Central memory CD8-positive, alpha-beta T cell (primary cell): ENCODE results near the gene ADAT3.
A peak's percentile ranks its signal among the peaks of the same experiment; 100 is the strongest.

Experiments
- ATAC-seq: fragments of 150-1000 bp; cut with Tn5 transposase; replicated peaks from 2 replicates; pipeline ENCODE4 v1.10.0; 2022; ENCODE audit warnings: mild to moderate bottlenecking, moderate FRiP score, moderate number of reproducible peaks; ENCODE audit not compliant: poor library complexity, severe bottlenecking; ENCODE audit errors: extremely low read depth
- DNase-seq, 2 donors: peaks; one replicate each; pipeline ENCODE4 v3.0.0; 2021; ENCODE audit warnings: low spot score in 2 of 2
- H3K27ac Mint-ChIP-seq: one replicate; pipeline ENCODE4 v1.8.0; 2022; ENCODE audit warnings: low read depth, mild to moderate bottlenecking, moderate library complexity, mixed read lengths
- H3K27me3 Mint-ChIP-seq: one replicate; pipeline ENCODE4 v1.8.0; 2022; ENCODE audit warnings: mixed read lengths
- H3K36me3 Mint-ChIP-seq: one replicate; pipeline ENCODE4 v1.8.0; 2022; ENCODE audit warnings: mild to moderate bottlenecking, moderate library complexity, mixed read lengths; ENCODE audit not compliant: insufficient read depth
- H3K4me1 Mint-ChIP-seq: one replicate; pipeline ENCODE4 v1.8.0; 2022; ENCODE audit warnings: mixed read lengths
- H3K4me3 Mint-ChIP-seq: one replicate; pipeline ENCODE4 v1.8.0; 2022; ENCODE audit warnings: mild to moderate bottlenecking, moderate library complexity, mixed read lengths
- H3K9me3 Mint-ChIP-seq: one replicate; pipeline ENCODE4 v1.8.0; 2022; ENCODE audit warnings: mixed read lengths

Gene ADAT3

DNA sequence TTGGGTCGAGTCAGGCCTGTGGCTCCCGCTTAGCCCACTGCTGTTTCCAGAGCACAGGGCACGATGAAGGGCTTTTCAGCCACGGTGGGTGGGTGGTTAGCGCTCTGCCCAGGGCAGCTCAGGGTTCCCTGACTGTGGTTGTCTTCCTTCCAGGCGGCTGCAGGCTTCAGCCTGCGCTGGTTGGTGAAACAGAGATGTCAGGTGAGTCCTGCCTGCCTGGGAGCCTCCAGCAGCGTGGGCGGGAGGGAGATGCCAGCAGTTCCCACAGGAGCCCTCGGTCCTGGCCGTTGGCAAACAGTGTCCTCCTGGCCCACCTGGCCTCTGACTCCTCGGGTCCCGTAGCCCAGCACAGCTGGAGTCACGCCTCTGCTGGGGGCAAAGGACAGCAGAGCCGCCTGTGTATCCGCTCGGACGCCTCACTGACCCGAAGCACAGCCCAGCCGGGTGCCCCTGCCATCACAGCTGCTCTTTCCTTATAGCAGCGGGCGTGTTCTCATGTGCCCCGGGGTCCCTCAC is 9.7 kb downstream of the ADAT3 start:
- no peak for DNase-seq
- Mint-ChIP-seq H3K27me3 (no peaks in the 10 kb centered on the region), H3K4me3 (no peak overlapping the region), H3K9me3 (no peaks in the 10 kb centered on the region), H3K4me1 (peaks cover 6% of the 10 kb centered on the region), H3K27ac (no peak overlapping the region), H3K36me3 (peaks cover 14% of the 10 kb centered on the region)
- ATAC-seq, result no peak

- H3K27ac Mint-ChIP-seq, result no peak overlapping the region
Measured at GRCh38 chr19:1917146-1917545, 11.9 kb downstream of the ADAT3 start.

DNA sequence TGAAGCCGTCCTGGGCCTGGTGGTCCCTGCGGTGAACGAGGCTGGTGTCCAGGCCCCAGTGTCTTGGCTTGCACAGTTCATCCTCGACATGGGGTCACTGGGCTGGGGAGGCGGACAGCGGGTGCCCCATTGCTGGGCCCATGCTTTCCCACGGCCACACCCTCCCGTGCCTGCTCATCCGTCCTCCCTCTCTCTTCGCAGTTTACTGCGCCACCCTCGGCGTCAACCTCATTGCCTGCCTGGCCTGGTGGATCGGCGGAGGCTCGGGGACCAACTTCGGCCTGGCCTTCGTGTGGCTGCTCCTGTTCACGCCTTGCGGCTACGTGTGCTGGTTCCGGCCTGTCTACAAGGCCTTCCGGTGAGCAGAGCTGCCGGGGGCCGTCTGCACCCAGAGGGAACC is 12.7 kb downstream of the ADAT3 start:
- Mint-ChIP-seq H3K9me3 (no peaks in the 10 kb centered on the region), H3K36me3 (peaks cover 19% of the 10 kb centered on the region), H3K27ac (no peak overlapping the region), H3K4me3 (no peak overlapping the region), H3K4me1 (no peaks in the 10 kb centered on the region), H3K27me3 (no peaks in the 10 kb centered on the region)
- no peak for DNase-seq
- no peak for ATAC-seq

More at GRCh38 chr19:1917146-1917545, 11.9 kb downstream of the ADAT3 start:
- DNase-seq (no peak), ATAC-seq (no peak)
- Mint-ChIP-seq H3K4me1 (no peaks in the 10 kb centered on the region), H3K36me3 (peaks cover 19% of the 10 kb centered on the region), H3K4me3 (no peak overlapping the region), H3K9me3 (no peaks in the 10 kb centered on the region), H3K27me3 (no peaks in the 10 kb centered on the region)

- DNase-seq (no peak), ATAC-seq (no peak)
- Mint-ChIP-seq H3K36me3 (peaks cover 17% of the 10 kb centered on the region), H3K4me1 (no peaks in the 10 kb centered on the region), H3K4me3 (no peak overlapping the region), H3K9me3 (no peaks in the 10 kb centered on the region), H3K27me3 (no peaks in the 10 kb centered on the region), H3K27ac (no peak overlapping the region)
Measured at GRCh38 chr19:1918975-1919374, 13.8 kb downstream of the ADAT3 start.

- Mint-ChIP-seq H3K9me3 (no peaks in the 10 kb centered on the region), H3K4me3 (no peak overlapping the region), H3K27me3 (no peaks in the 10 kb centered on the region)
Measured at GRCh38 chr19:1920644-1921043, 15.4 kb downstream of the ADAT3 start.

DNA sequence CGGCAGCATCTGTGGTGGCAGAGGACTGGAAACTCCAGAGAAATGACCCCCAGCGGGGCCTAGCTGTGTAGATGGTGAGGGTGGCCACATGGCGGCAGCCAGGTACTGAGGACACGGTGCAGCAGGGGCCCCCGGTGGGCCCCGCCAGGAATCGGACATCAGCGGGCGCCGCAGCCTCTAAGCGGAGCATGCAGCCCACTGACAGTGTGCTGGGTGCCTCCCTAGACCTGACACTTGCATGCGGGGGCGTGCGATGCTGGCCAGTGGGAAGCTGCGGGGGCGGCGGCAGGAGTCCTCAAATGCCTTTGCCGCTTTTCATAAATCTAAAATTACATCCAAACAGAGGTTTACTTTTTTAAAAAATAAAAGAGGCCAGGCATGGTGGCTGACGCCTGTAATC is 16.1 kb downstream of the ADAT3 start:
- Mint-ChIP-seq H3K4me3 (no peak overlapping the region), H3K4me1 (no peaks in the 10 kb centered on the region), H3K27ac (no peak overlapping the region), H3K9me3 (no peaks in the 10 kb centered on the region), H3K36me3 (peaks cover 19% of the 10 kb centered on the region), H3K27me3 (no peaks in the 10 kb centered on the region)
- no peak for DNase-seq
- ATAC-seq, result no peak

More at GRCh38 chr19:1920644-1921043, 15.4 kb downstream of the ADAT3 start:
- peaks cover 20% of the 10 kb centered on the region for H3K36me3 Mint-ChIP-seq
- DNase-seq, result no peak
- no peak for ATAC-seq
- no peak overlapping the region for H3K27ac Mint-ChIP-seq
- H3K4me1 Mint-ChIP-seq, result no peaks in the 10 kb centered on the region

GRCh38 chr19:1921825-1922224 is 16.6 kb downstream of the ADAT3 start:
- Mint-ChIP-seq H3K4me3 (no peak overlapping the region), H3K27ac (no peak overlapping the region), H3K4me1 (no peaks in the 10 kb centered on the region), H3K9me3 (no peaks in the 10 kb centered on the region), H3K27me3 (no peaks in the 10 kb centered on the region), H3K36me3 (peaks cover 19% of the 10 kb centered on the region)
- DNase-seq (no peak), ATAC-seq (no peak)

- no peaks in the 10 kb centered on the region for H3K27me3 Mint-ChIP-seq
- ATAC-seq (no peak), DNase-seq (no peak)
- peak overlapping the region; percentile 23 for H3K4me3 Mint-ChIP-seq
- H3K27ac Mint-ChIP-seq, result no peak overlapping the region
- peaks cover 17% of the 10 kb centered on the region for H3K36me3 Mint-ChIP-seq
- peaks cover 5% of the 10 kb centered on the region for H3K4me1 Mint-ChIP-seq
- H3K9me3 Mint-ChIP-seq, result no peaks in the 10 kb centered on the region
Measured at GRCh38 chr19:1922803-1923202, 17.6 kb downstream of the ADAT3 start.

DNA sequence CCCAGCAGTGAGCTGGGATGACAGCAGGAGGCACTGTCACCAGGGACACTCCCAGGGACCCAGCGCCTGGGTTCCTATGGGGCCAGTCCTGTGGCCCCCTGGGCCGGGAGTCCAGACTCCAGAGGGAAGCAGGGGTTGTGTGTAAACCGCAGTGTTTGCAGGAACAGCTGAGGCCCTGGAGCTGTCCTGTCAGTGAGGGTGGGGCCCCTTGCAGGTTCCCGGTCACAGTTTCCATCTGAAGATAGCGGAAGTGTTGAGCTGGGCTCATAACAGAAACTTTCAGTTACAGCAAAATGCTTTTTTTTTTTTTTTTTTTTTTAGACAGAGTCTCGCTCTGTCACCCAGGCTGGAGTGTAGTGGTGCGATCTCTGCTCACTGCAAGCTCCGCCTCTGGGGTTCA is 18.1 kb downstream of the ADAT3 start:
- H3K27ac Mint-ChIP-seq, result no peak overlapping the region
- ATAC-seq (peak; percentile 57), DNase-seq (no peak)

GRCh38 chr19:1924320-1924961 is 19.2 kb downstream of the ADAT3 start:
- Mint-ChIP-seq H3K27ac (no peak overlapping the region), H3K36me3 (peaks cover 12% of the 10 kb centered on the region), H3K27me3 (no peaks in the 10 kb centered on the region), H3K4me3 (no peak overlapping the region), H3K4me1 (peaks cover 8% of the 10 kb centered on the region), H3K9me3 (no peaks in the 10 kb centered on the region)
- no peak for DNase-seq
- no peak for ATAC-seq

More for the DNA sequence above, 18.1 kb downstream of the ADAT3 start:
- peaks cover 8% of the 10 kb centered on the region for H3K4me1 Mint-ChIP-seq
- H3K27me3 Mint-ChIP-seq, result no peaks in the 10 kb centered on the region
- H3K4me3 Mint-ChIP-seq, result peak overlapping the region; percentile 23
- no peaks in the 10 kb centered on the region for H3K9me3 Mint-ChIP-seq
- peaks cover 14% of the 10 kb centered on the region for H3K36me3 Mint-ChIP-seq

- peaks cover 11% of the 10 kb centered on the region for H3K36me3 Mint-ChIP-seq
- no peaks in the 10 kb centered on the region for H3K9me3 Mint-ChIP-seq
- no peak overlapping the region for H3K4me3 Mint-ChIP-seq
- ATAC-seq (no peak), DNase-seq (no peak)
- no peak overlapping the region for H3K27ac Mint-ChIP-seq
- no peaks in the 10 kb centered on the region for H3K27me3 Mint-ChIP-seq
- H3K4me1 Mint-ChIP-seq, result peaks cover 14% of the 10 kb centered on the region
Measured at GRCh38 chr19:1925544-1925943, 20.3 kb downstream of the ADAT3 start.

- DNase-seq, result peak; percentile 76 to 78
Measured at GRCh38 chr19:1929021-1929742, 24.0 kb downstream of the ADAT3 start.

DNA sequence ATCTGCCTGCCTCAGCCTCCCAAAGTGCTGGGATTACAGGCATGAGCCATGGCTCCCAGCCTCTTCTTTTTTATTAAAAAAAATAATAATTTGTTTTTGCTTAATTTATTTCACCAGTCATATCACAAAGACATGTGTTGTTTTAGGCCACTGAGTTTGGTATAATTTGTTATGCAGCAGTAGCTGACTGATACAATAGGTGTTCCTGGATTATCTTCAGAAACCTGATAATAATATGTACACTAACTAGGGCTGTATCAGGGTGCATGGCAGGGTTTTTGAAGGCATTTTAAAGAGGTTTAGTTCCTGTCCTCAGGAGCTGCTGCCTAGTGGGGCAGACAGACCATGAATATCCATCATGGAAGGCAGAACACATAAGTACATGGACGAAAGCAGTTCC is 26.2 kb downstream of the ADAT3 start:
- Mint-ChIP-seq H3K4me1 (peaks cover 28% of the 10 kb centered on the region), H3K4me3 (no peak overlapping the region), H3K27ac (no peak overlapping the region), H3K36me3 (peaks cover 10% of the 10 kb centered on the region), H3K27me3 (no peaks in the 10 kb centered on the region), H3K9me3 (no peaks in the 10 kb centered on the region)
- DNase-seq, result no peak
- ATAC-seq, result no peak

More at GRCh38 chr19:1929021-1929742, 24.0 kb downstream of the ADAT3 start:
- Mint-ChIP-seq H3K4me3 (peak overlapping the region; percentile 54), H3K4me1 (peaks cover 19% of the 10 kb centered on the region), H3K36me3 (peaks cover 12% of the 10 kb centered on the region), H3K27ac (peak overlapping the region; percentile 87), H3K27me3 (no peaks in the 10 kb centered on the region), H3K9me3 (no peaks in the 10 kb centered on the region)
- ATAC-seq, result peak; percentile 88
